Erythroblast (primary cell): Measurements from ENCODE around the gene JAM2.

Source experiments
- DNase-seq, 2 experiments: peaks; one replicate each; lab custom pipeline; 2025; lab: John Stamatoyannopoulos, UW
- GATA1 ChIP-seq: IDR thresholded peaks from 2 replicates; pipeline ENCODE4 v1.6.1; 2011; ENCODE audit warnings: low read depth, mild to moderate bottlenecking, control low read depth, low read length, moderate library complexity
- POLR2A ChIP-seq: IDR thresholded peaks from 2 replicates; pipeline ENCODE4 v1.6.1; 2011; ENCODE audit warnings: mild to moderate bottlenecking, low read length

JAM2 gene

DNA sequence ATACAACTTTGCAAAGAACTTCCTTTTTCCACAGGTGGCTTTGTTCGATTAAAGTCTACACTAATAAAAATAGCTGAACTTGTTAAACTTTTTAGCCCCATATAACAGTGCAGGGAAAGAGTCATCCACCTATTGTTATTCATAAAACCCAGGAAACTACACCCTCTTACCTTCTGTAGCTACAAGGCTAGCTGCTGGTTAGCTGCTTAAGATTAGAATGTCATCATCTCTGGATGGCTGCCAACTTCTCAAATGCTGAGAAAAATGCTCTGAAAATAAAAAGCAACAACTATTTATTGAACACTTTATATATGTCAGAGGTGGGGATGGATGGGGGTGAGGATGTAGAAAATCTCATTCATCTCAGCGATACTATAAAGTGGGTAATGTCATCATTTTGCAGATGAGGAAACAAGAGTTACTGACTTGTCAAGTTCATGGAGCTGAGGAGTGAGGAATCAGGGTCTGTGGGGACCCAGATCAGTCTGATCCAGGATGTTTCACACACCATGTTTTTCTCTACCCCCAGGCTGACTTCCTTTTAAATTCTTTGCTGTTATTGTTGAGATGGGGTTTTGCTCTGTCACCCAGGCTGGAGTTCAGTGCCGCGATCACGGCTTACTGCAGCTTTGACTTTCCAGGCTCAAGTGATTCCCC is 78.6 kb downstream of the JAM2 start:
- no peak for TF ChIP-seq GATA1
- no peak for TF ChIP-seq POLR2A
- DNase-seq, result peak; percentile 68 to 79

DNA sequence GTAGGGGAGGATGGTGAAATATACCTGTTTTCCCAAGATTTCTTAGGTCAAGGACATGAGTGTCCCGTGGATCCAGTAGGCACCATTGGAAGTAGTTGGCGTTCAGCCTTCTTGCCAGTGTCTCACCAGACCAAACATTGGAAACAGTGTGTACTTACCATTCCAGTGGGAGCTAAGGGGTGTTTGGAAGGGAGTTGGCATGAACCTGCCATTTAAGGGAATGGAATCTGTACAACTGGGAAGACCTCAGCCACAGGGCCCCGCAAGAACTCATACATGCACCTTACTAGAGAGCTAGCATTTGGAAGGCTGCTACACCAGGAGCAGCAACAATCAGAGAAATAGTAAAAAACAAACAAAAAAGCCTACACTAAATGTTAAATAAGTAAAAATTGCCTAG is 82.9 kb downstream of the JAM2 start:
- DNase-seq, result no peak
- no peak for TF ChIP-seq GATA1
- TF ChIP-seq POLR2A, result no peak

DNA sequence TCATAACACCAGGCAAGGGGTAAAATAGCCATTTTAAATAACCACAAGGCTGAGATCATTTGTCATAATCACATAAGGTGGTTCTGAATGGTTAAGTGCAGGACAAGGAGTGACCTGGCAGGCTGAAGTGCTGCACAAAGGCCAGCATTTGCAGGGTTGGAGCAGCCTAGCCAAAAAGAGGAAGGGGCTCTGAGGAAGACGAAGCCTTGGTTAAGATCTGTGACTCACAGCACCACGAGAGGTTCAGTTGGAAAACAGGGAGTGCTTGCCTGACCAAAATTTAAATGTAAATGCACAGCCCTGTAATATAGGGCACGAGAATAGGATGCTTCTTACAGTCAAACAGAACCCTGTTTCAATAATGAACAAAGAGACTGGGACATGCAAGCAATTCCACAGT is 83.6 kb downstream of the JAM2 start:
- no peak for DNase-seq
- TF ChIP-seq GATA1 (no peak), POLR2A (no peak)

DNA sequence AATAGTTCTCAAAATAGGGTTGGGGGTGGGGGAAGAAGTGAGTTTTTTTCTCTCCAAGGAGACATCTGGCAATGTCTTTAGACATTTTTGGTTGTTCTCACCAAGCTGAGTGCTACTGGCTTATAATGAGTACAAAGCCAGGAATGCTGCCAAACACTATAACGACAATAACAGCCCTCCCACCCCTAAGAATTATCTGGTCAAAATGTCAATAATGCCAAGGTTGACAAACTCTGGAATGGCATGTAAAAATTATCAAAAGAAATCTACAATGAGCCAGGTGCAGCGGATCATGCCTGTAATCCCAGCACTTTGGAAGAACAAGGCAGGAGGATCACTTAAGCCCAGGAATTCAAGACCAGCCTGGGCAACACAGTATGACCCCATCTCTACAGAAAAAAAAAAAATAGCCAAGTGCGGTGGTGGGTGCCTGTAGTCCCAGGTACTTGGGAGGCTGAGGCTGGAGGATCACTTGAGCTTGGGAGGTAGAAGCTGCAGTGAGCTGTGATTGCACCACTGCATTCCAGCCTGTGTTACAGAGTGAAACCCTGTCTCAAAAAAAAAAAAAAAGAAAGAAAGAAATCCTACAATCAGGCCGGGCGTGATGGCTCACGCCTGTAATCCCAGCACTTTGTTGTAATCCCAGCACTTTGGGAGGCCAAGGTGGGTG is 93.2 kb downstream of the JAM2 start:
- no peak for DNase-seq
- TF ChIP-seq GATA1, result no peak
- no peak for TF ChIP-seq POLR2A

DNA sequence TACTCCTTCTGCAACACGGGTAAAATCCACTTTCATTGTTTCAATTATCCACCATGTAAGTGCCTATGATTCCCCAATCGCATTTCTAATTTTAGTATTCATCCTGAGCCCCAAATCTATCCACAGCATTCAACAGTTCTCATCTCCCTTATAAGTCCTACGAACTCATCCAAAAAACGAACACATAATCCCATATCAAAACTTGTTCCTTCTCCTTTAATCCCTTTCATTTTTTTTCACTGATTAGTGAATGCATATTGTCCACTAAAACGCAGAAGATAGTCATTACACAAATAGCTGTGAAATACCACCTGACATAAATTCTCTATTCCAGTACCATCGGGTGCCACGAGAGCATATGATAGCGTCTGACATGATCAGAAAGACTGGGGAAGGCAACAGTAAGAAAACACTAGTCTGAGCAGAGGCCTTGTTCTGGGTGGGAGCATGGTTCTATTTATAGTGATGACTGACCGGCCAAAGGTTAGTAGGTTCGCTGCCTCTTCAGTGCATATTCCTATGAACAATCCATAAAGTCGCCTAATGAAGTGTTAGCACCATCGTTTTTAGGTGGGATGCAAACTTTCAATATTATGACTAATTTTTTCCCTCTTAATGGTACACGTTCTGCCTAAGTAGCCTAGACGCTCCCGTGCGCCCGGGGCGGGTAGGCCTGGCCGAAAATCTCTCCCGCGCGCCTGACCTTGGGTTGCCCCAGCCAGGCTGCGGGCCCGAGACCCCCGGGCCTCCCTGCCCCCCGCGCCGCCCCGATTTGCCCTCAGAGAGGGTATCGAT is 95.0 kb downstream of the JAM2 start:
- DNase-seq, result peak; percentile 68 to 72
- TF ChIP-seq GATA1 (no peak), POLR2A (no peak)

DNA sequence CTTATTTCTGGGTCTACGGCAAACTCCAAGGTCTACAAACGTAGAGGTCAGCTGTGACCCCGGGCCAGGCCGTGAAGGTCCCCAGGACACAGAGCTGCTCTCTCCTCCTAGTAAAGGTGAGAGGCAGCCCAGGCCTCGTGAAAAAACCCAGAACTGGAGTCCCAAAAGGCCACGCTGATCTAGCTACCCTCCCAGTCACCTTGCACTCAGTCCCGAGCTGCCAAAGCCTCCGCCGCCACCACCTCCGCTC is 95.5 kb downstream of the JAM2 start:
- no peak for DNase-seq
- peak; percentile 88 for TF ChIP-seq POLR2A
- no peak for TF ChIP-seq GATA1

DNA sequence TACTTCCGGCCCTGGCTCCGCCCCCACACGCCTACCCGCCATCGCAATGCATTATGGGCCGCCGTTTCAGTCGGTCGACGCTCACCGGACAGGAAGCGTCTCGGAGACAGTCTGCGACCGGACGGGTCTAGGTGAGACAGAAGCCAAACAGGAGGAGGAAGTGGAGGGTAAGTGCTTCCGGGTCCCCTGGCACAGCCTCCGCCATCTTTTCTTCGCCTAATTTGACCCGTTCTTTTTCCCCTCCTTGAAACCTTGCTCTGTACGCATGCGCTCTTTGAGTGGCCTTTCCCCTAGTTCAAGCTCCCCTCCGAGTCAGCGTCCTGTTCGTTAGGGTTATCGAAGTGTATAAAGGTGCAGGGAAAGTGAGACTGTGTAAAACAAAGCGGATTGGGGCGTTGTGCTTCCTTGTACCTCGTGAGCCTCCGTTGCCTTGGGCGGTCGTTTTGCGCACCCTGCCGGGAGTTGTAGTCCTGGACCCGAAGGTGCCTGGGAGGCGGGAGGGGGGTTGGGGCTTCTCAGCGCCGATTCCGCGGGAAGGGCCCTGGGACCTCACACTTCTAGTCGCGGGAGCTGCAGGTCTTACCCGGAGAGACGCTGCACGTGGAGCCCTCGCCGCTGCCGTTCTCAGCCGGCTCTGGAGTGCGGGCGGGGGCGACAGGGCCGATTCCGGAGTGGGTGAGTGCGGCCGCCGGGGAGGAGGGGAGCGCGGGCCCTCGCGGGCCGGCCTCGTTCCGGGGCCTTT is 96.0 kb downstream of the JAM2 start, which contains the start of the genes ATP5PF and GABPA:
TSS of gene ATP5PF (minus strand) at position 1 of the 742 bp plus-strand sequence. CDS start 5,110 bp downstream, outside the sequence.
TSS of gene GABPA (plus strand) at position 69 of the 742 bp plus-strand sequence. CDS start 6,627 bp downstream, outside the sequence.
- DNase-seq, result peak; percentile 98 to 99
- TF ChIP-seq GATA1 (no peak), POLR2A (peak; percentile 77)

DNA sequence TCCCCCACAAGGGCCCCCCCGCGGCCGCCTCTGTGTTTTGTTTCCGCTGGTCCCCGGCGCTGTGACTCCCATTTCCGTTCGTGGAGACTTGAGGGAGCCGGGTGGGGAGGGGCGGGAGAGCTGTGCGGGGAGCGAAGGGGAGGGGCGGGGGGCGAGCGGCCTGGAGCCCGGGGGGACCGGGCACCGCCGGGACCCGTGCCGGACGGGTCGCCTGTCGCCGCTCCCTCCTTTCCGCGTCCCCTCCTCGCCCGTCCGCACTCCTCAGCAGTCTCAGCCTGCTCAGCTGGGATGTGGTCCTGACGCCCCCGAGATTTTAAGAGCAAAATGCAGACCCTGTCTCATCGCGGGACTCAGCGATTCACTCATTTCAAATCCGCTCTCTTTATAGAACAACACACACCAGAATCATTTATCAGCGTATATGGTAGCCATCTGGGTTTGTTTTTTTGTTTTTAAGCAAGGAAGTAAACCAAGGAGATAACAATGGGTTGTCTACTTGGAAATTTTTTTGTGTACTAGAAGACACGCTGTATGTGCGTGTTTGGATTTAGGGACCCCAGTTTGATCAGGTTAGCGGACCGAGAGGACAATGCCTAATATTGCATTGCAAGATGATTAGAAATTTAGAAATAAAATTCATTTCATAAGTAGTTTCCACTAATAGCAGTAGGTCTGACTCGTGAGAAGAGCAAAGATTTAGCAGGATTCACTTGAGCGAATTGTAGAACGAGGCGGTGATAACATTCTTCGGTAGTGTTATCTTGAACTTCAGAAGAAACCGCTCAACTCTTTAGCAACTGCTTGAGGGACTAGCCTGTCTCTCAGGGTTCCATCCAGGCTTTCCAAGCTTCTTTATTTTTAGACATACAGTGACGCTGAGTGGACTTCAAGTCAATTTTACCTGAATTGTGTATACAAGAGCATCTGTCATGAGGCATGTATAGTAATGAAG is 96.9 kb downstream of the JAM2 start:
- TF ChIP-seq POLR2A (no peak), GATA1 (no peak)
- peak; percentile 64 to 74 for DNase-seq

DNA sequence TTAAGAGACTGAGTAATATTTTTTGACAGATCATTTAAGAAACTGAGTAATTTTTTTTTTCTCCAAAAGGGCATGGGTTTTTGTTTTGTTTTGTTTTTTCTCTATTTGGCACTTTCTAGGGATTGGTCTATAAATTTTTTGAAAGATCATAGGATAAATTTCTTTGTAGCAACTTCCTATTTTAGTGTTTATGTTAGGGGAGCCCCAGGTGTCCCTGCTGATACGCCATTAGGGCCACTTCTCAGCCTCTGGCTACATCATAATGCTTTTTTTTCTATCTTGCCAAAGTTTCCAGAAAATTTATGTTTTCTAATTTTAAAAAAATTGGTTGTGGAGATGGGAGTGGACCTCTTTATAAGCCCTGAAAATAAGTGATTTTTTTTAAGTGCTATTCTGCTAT is 98.4 kb downstream of the JAM2 start:
- DNase-seq, result no peak
- no peak for TF ChIP-seq GATA1
- no peak for TF ChIP-seq POLR2A

DNA sequence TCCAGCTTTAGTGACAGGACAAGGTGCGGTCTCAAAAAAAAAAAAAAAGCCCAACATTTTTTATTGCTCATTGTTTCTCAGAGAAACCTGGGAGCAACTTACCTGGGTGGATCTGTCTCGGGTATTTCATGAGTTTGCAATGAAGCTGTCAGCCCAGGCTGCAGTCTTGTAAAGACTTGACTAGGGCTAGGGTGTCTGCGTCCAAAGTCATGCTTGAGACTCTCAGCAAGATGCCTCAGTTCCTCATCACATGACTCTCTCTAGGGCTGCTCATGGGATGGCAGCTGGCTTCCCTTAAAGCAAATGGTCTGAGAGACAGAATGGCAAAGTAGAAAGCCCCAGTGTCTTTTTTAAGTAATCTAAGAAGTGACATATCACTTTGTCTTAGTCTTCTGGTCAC is 103.8 kb downstream of the JAM2 start:
- TF ChIP-seq POLR2A, result no peak
- no peak for TF ChIP-seq GATA1
- no peak for DNase-seq

DNA sequence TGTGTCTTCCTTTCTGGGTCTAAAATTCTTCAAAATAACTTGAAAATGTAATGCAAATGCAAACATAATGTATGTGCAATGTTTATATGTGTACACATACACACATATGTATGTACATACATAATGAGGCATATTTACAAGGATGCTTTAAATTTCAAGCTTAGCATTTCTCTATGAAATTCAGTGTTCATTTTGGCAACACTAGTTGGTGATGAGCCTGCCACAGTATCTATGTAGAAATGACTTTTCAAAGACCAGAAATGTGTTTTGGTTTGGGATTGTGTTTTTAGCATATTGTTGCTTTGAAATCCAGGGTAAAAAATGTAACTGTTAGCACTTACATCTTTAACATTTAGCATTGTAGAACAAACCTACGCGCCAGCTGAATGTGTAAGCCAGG is 105.8 kb downstream of the JAM2 start:
- no peak for TF ChIP-seq GATA1
- DNase-seq, result no peak

DNA sequence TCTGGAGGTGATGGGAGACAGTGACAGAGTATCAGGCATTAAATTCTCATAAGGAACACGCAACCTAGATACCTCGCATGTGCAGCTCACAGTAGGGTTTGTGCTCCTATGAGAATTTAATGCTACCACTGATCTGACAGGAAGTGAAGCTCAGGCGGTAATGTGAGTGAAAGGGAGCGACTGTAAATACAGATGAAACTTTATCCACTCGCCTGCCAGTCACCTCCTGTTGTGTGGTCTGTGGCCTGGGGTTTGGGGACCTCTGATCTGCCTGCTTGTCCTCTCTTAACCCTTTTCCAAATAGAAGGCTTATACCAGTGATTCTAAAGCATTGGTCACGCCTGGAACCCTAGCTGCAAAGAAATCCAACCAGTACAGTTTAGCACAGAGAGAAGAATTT is 111.0 kb downstream of the JAM2 start:
- TF ChIP-seq POLR2A (no peak), GATA1 (no peak)
- no peak for DNase-seq
